Mucosa of descending colon (tissue), 3 donors: Measurements from ENCODE around the gene PCED1B. TPM values are rescaled to one million over a fixed set of nuclear protein-coding genes. Genes with fewer than 3 reads are reported as not detected.
"Not testable (repeated sequence)": the region's sequence is repeated elsewhere in the genome, so short reads cannot be mapped to it uniquely, and the experiment has no call there.

Experiments used
- ATAC-seq: fragments of 200-7000 bp; cut with Tn5 transposase; one replicate; pipeline ENCODE4 v1.9.1; 2020; ENCODE audit warnings: mild to moderate bottlenecking, moderate library complexity
- DNase-seq, 3 donors: peaks; one replicate each; pipeline ENCODE4 v3.0.0-alpha.2; 2020
- H3K36me3 ChIP-seq: fragments of 200-600 bp; one replicate; pipeline ENCODE4 v1.8.0; 2021; ENCODE audit warnings: low read depth, mild to moderate bottlenecking
- H3K4me1 ChIP-seq: fragments of 200-600 bp; one replicate; pipeline ENCODE4 v1.8.0; 2021; ENCODE audit warnings: low read depth, mild to moderate bottlenecking
- H3K4me3 ChIP-seq: fragments of 200-600 bp; one replicate; pipeline ENCODE4 v1.8.0; 2021; ENCODE audit warnings: mild to moderate bottlenecking
- H3K9me3 ChIP-seq: fragments of 200-600 bp; one replicate; pipeline ENCODE4 v1.8.0; 2021; ENCODE audit warnings: mild to moderate bottlenecking
- CTCF ChIP-seq: fragments of 200-600 bp; IDR thresholded peaks from one replicate; pipeline ENCODE4 v1.8.0; 2022; ENCODE audit warnings: antibody characterized with exemption, mild to moderate bottlenecking
- intact Hi-C, 2 donors: fragments of 100-400 bp; cut with DNase I in 1 of 2; cut with micrococcal nuclease in 1 of 2; formaldehyde crosslinking; loops; one replicate each; pipeline versions ENCODE4 v1.11.0 to v1.11.1; 2022; cut with DNase I, micrococcal nuclease
- total RNA-seq, 3 donors: library from RNA; stranded (reverse); fragmentation: NEBNext Ultra II Directional in 2 of 3; extraction: Animal tissue kit (Norgen Biotek cat#: 25700) in 2 of 3; gene quantifications; one replicate each; pipeline versions ENCODE4 v1.2.1 to v1.2.4, GENCODE V29; 2021 to 2023
- donor health status: DM: no; HTN: no; CAD: no; lungs with moderate emphysema.
- donor health status: DM: no; HTN: no; CAD: no.
- donor health status: DM: no; HTN: yes; CAD: no.

The PCED1B gene
- total RNA-seq, 3 donors from 2014 or later: 2.2 to 4.7 (median 2.9) TPM

- no peak for DNase-seq
- ATAC-seq: no peak
- no peak overlapping the region for H3K4me3 ChIP-seq
- no peak for TF ChIP-seq CTCF
- intact Hi-C loops: no loop called here
- no peaks in the 10 kb centered on the region for H3K9me3 ChIP-seq
- no peaks in the 10 kb centered on the region for H3K36me3 ChIP-seq
- H3K4me1 ChIP-seq: no peaks in the 10 kb centered on the region
Observed at GRCh38 chr12:47200446-47200845, 121.0 kb downstream of the PCED1B start.

DNA sequence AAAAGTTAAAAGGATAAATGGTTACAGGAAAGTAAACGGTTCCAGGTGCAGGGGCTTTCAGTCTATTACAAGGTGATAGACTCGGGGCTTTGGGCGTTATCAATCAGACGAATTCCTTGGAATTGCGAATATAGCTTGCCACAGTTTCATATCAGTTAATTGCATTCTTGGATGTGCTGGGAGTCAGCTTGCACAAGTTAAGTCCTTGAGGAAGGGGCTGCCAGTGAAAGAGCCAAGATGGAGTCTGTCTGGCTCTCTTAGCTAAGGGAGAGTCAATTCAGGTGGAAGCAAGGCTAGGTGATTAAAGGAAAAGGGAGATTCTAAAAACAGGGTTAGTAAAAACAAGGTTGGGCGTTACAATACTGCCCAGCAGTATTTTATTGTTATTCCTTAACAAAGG is 121.8 kb downstream of the PCED1B start:
- ATAC-seq, H3K4me1 ChIP-seq, H3K36me3 ChIP-seq, H3K4me3 ChIP-seq, DNase-seq, H3K9me3 ChIP-seq, intact Hi-C loops: not testable (repeated sequence)

- peaks cover 2% of the 10 kb centered on the region for H3K4me1 ChIP-seq
- TF ChIP-seq CTCF: no peak
- no peak overlapping the region for H3K4me3 ChIP-seq
- ATAC-seq: no peak
- no peak for DNase-seq
- H3K36me3 ChIP-seq: no peaks in the 10 kb centered on the region
- no peaks in the 10 kb centered on the region for H3K9me3 ChIP-seq
- intact Hi-C loops: no loop called here
Observed at GRCh38 chr12:47202176-47202575, 122.8 kb downstream of the PCED1B start.

- ATAC-seq (no peak), DNase-seq (no peak)
- Histone ChIP-seq H3K4me3 (no peak overlapping the region), H3K9me3 (no peaks in the 10 kb centered on the region), H3K4me1 (peaks cover 3% of the 10 kb centered on the region), H3K36me3 (no peaks in the 10 kb centered on the region)
- no peak for TF ChIP-seq CTCF
- intact Hi-C loops: no loop called here
Observed at GRCh38 chr12:47205532-47206449, 126.4 kb downstream of the PCED1B start.

- no peak for ATAC-seq
- intact Hi-C loops: no loop called here
Observed at GRCh38 chr12:47206450-47207339, 127.3 kb downstream of the PCED1B start.

More at GRCh38 chr12:47206450-47207339, 127.3 kb downstream of the PCED1B start:
- Histone ChIP-seq H3K9me3 (no peaks in the 10 kb centered on the region), H3K36me3 (no peaks in the 10 kb centered on the region), H3K4me3 (no peak overlapping the region), H3K4me1 (peaks cover 3% of the 10 kb centered on the region)
- DNase-seq: no peak
- TF ChIP-seq CTCF: no peak
